GM12878 (cell line): Measurements from ENCODE around the gene NTSR1. TPM values are rescaled to one million over a fixed set of nuclear protein-coding genes. Genes with fewer than 3 reads are reported as not detected.

Source experiments
- ATAC-seq: fragments of 200-7000 bp; cut with Tn5 transposase; 3 replicates; pipeline ENCODE4 v1.9.1; 2020; ENCODE audit warnings: mild to moderate bottlenecking, moderate library complexity
- BruUV-seq: library from RNA; stranded (reverse); fragments of 400-500 nt; replicated peaks from 2 replicates; lab custom pipeline; 2021; lab: Mats Ljungman, UMichigan
- CTCF ChIA-PET: fragments of 300-600 bp; sonication (Branson Sonifier 250); formaldehyde crosslinking; extraction: SDS; loops from one replicate; lab custom pipeline; 2021; ENCODE audit warnings: inconsistent platforms; lab: Yijun Ruan, JAX
- POLR2A ChIA-PET: fragments of 350-600 bp; formaldehyde crosslinking; extraction: SDS; loops from one replicate; lab custom pipeline; 2021; ENCODE audit warnings: inconsistent platforms; lab: Charles Lee
- RAD21 ChIA-PET: fragments of 300-600 bp; sonication (Branson Sonifier 250); formaldehyde crosslinking; loops from one replicate; lab custom pipeline; 2023; ENCODE audit warnings: antibody characterized with exemption; ENCODE audit not compliant: unreplicated experiment; lab: Charles Lee
- SMC1A ChIA-PET: fragments of 300-600 bp; sonication (Branson Sonifier 250); formaldehyde crosslinking; loops from one replicate; lab custom pipeline; 2023; ENCODE audit not compliant: unreplicated experiment, uncharacterized antibody; lab: Charles Lee
- DNase-seq: peaks from one replicate; pipeline ENCODE4 v3.0.0-alpha.2; 2011; ENCODE audit warnings: low read depth, low spot score
- FAIRE-seq: peaks from 3 replicates; lab custom pipeline; 2011; peaks lifted over from hg19 to GRCh38; lab: Jason Lieb, UNC
- H2AFZ ChIP-seq: 2 replicates; pipeline ENCODE4 v1.6.0; 2011; ENCODE audit warnings: low read depth, low read length, control low read depth; ENCODE audit not compliant: control insufficient read depth
- H3K27ac ChIP-seq: 2 replicates; pipeline ENCODE4 v1.5.1; 2011; ENCODE audit warnings: control low read depth; ENCODE audit not compliant: control insufficient read depth, insufficient read depth
- H3K27me3 ChIP-seq, 2 experiments: replicated peaks in 1 of 2; 2 replicates each; pipeline versions ENCODE4 v1.6.0 to v1.6.1; 2011; ENCODE audit warnings: low read length in 1 of 2; ENCODE audit not compliant: control insufficient read depth in 2 of 2, insufficient read depth in 2 of 2
- H3K36me3 ChIP-seq, 2 experiments: 2 replicates each; pipeline ENCODE4 v1.5.1; 2011; ENCODE audit warnings: low read length in 1 of 2; ENCODE audit not compliant: control insufficient read depth in 2 of 2, insufficient read depth in 2 of 2
- H3K4me1 ChIP-seq: 2 replicates; pipeline ENCODE4 v1.6.1; 2011; ENCODE audit warnings: mild to moderate bottlenecking, low read length, moderate library complexity, mixed read lengths; ENCODE audit not compliant: control insufficient read depth, insufficient read depth
- H3K4me2 ChIP-seq: 2 replicates; pipeline ENCODE4 v1.6.0; 2011; ENCODE audit warnings: control low read depth; ENCODE audit not compliant: control insufficient read depth, insufficient read depth
- H3K4me3 ChIP-seq: fragments of 200-600 bp; sonication (generic); 2 replicates; pipeline ENCODE4 v1.5.1; 2016
- H3K79me2 ChIP-seq: 2 replicates; pipeline ENCODE4 v1.6.0; 2011; ENCODE audit warnings: low read length; ENCODE audit not compliant: control insufficient read depth, insufficient read depth
- H3K9ac ChIP-seq: 2 replicates; pipeline ENCODE4 v1.8.0; 2011; ENCODE audit warnings: low read length, control low read depth, mixed read lengths; ENCODE audit not compliant: control insufficient read depth, insufficient read depth
- H3K9me3 ChIP-seq: replicated peaks from 3 replicates; pipeline ENCODE4 v1.5.1; 2011; ENCODE audit warnings: mild to moderate bottlenecking, low read length; ENCODE audit not compliant: control insufficient read depth, insufficient read depth
- H4K20me1 ChIP-seq: 2 replicates; pipeline ENCODE4 v1.6.0; 2011; ENCODE audit not compliant: control insufficient read depth, insufficient read depth
- ESRRA ChIP-seq: IDR thresholded peaks from 2 replicates; pipeline ENCODE4 v1.6.1; 2012; ENCODE audit warnings: mild to moderate bottlenecking, low read length, improper control_type of control experiment
- GATAD2B ChIP-seq: fragments of 450-650 bp; conservative IDR thresholded peaks from 2 replicates; pipeline ENCODE4 v1.6.1; 2017; ENCODE audit warnings: low read depth, mild to moderate bottlenecking, moderate library complexity
- POLR2AphosphoS2 ChIP-seq: IDR thresholded peaks from 2 replicates; pipeline ENCODE4 v1.6.1; 2011; ENCODE audit warnings: low read depth, mild to moderate bottlenecking, low read length, improper control_type of control experiment, moderate library complexity
- SKIL ChIP-seq: fragments of 450-650 bp; IDR thresholded peaks from 2 replicates; pipeline ENCODE4 v1.6.1; 2017; ENCODE audit warnings: mild to moderate bottlenecking, low read depth, inconsistent platforms; ENCODE audit not compliant: poor library complexity, severe bottlenecking
- WRNIP1 ChIP-seq: IDR thresholded peaks from 2 replicates; pipeline ENCODE4 v1.6.1; 2011; ENCODE audit warnings: low read depth, low read length, improper control_type of control experiment, borderline replicate concordance
- ZBED1 ChIP-seq: IDR thresholded peaks from 2 replicates; pipeline ENCODE4 v1.6.1; 2016; ENCODE audit warnings: borderline replicate concordance
- ZBTB33 ChIP-seq: fragments of 450-650 bp; IDR thresholded peaks from 2 replicates; pipeline ENCODE4 v1.6.1; 2017; ENCODE audit warnings: mild to moderate bottlenecking
- ZNF207 ChIP-seq: fragments of 450-650 bp; IDR thresholded peaks from 2 replicates; pipeline ENCODE4 v1.6.1; 2014; ENCODE audit warnings: antibody characterized with exemption, mild to moderate bottlenecking, borderline replicate concordance
- WGBS: methylation state at CpG from one replicate; pipeline ENCODE4 v1.1.6; 2016; ENCODE audit warnings: low lambda C conversion rate; ENCODE audit not compliant: insufficient replicate concordance, insufficient coverage; ENCODE audit errors: missing lambda C conversion rate; 5-methylcytosine and 5-hydroxymethylcytosine counted together
- in situ Hi-C: fragments of 300-500 bp; cut with MboI; formaldehyde crosslinking; loops from 9 replicates; pipeline ENCODE4 v1.14.3; 2018; ENCODE audit warnings: mixed read lengths
- intact Hi-C: fragments of 100-400 bp; cut with micrococcal nuclease; formaldehyde crosslinking; loops from one replicate; pipeline ENCODE4 v1.14.2; 2022; ENCODE audit not compliant: unreplicated experiment
- polyA plus RNA-seq, 11 experiments: library from polyadenylated mRNA; depleted of rRNA in 4 of 11; unstranded in 6 of 11; stranded (reverse) in 5 of 11; fragments of >200 nt; fragmentation: Nextera tagmentation in 4 of 11; fragmentation: Illumina TruSeq in 1 of 11; extraction: Ambion mirVana in 4 of 11; extraction: Trizol in 1 of 11; gene quantifications; 1 replicate in 1 of 11; 2 replicates in 10 of 11; pipeline versions ENCODE4 v1.2.1 to v1.2.3, GENCODE V29; 2011 to 2016; ENCODE audit warnings: inconsistent platforms in 2 of 11, missing spikeins in 2 of 11, low read depth in 1 of 11
- total RNA-seq, 4 experiments: library from RNA; depleted of rRNA in 3 of 4; stranded (reverse); fragments of >200 nt in 3 of 4; fragmentation: Illumina TruSeq in 1 of 4; extraction: Trizol in 1 of 4; gene quantifications; 2 replicates each; pipeline versions ENCODE4 v1.2.1 to v1.2.3, GENCODE V29; 2013 to 2021
- TF ChIP-seq, protein P1 (sequence below): IDR thresholded peaks from 2 replicates; pipeline ENCODE4 v1.6.1; 2011; ENCODE audit warnings: low read depth, mild to moderate bottlenecking, low read length, moderate library complexity, borderline replicate concordance; ENCODE audit errors: extremely low read depth

Gene NTSR1
- total and polyA plus RNA-seq, 10 of the 15 experiments (the other 5 are each of a cell fraction or from before 2014, with no cell fraction given) = not detected

DNA sequence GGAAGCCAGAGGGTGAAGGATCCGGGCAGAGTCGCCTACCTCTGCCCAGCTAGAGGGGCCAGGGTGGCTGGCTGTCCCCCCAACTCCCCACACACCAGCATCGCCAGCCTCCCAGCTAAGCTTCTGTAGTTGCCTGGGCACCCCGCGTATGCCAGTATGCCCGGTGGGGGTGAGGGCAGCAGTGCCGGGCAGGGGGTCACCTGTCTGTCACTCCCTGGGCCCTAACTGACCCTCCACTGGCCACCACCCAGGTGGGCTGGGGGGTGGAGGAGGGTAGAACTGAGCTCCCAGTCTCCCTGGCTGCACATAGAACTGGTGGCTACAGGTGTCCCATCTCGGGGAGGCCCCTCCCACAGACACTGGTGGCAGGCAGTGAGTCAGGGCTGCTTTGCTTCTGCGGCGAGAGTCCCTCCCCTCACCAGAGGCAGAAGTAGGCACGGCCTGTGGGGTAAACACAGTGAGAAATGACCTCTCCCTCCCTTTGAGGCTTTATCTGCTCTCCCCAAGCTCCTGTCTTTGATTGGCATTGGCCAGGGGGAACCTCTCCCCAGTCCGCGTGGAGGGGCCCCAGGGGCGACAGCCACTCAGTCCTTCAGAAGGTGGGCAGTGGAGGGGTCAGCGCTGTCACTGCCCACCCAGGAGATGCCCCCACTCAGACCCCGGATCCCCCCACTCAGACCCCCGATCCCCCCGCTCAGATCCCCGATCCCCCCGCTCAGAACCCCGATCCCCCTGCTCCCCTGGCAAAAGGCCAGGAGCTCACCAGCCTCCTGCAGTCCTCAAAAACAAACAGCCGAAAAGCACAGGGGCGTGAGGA, 2.5 kb downstream of the NTSR1 start:
- no peaks in the 10 kb centered on the region for H4K20me1 ChIP-seq
- no peak for ATAC-seq
- H3K4me1 ChIP-seq = no peaks in the 10 kb centered on the region
- H3K9me3 ChIP-seq = no peaks in the 10 kb centered on the region
- no TSS peak for BruUV-seq
- H3K27ac ChIP-seq = no peak overlapping the region
- no peak overlapping the region for H3K4me2 ChIP-seq
- no peak for TF ChIP-seq WRNIP1
- TF ChIP-seq ZNF207 = no peak
- TF ChIP-seq ZBED1 = no peak
- no peak for TF ChIP-seq ESRRA
- no peak for TF ChIP-seq GATAD2B
- TF ChIP-seq, protein P1, sequence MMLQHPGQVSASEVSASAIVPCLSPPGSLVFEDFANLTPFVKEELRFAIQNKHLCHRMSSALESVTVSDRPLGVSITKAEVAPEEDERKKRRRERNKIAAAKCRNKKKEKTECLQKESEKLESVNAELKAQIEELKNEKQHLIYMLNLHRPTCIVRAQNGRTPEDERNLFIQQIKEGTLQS = no peak
- no peak for TF ChIP-seq SKIL
- no peak for TF ChIP-seq POLR2AphosphoS2
- no peak for TF ChIP-seq ZBTB33
- TF ChIP-seq, all 136 proteins: peak for 0
- ChIA-PET CTCF (no interaction called here), RAD21 (no interaction called here), SMC1A (no interaction called here), POLR2A (no interaction called here)
- 36% methylated on average over 23 of the region's 23 CpGs for whole genome bisulfite sequencing
- in situ Hi-C loops = no loop called here
- Histone ChIP-seq H3K27me3 (peaks cover 0 to 7% of the 10 kb centered on the region in 2 experiments; a peak in 3 of 4 replicates), H3K36me3 (no peaks in the 10 kb centered on the region), H3K4me3 (no peak overlapping the region), H3K79me2 (no peaks in the 10 kb centered on the region), H2AFZ (no peak overlapping the region), H3K9ac (no peak overlapping the region)
- no peak for DNase-seq
- intact Hi-C loops = no loop called here
- FAIRE-seq = no peak
